ENCODE measurements around the gene CRYL1. TPM values are rescaled to one million over a fixed set of nuclear protein-coding genes. Genes with fewer than 3 reads are reported as not detected.

The CRYL1 gene
- polyA plus RNA-seq, 1 of the 3 experiments (the other 2 are of a cell fraction) = 34.8 TPM

- H3K9ac ChIP-seq = no peak overlapping the region
- peaks cover 19% of the 10 kb centered on the region for H3F3A ChIP-seq (replicated peaks; ENCODE audit: insufficient read depth)
- DNase-seq = no peak
- no peaks in the 10 kb centered on the region for H3K27me3 ChIP-seq (ENCODE audit: insufficient read depth)
- peaks cover 16% of the 10 kb centered on the region for H3K79me2 ChIP-seq (ENCODE audit: insufficient read depth)
- H3K36me3 ChIP-seq (replicated peaks in 1 of 2; ENCODE audit: control insufficient read depth in 1 of 2, insufficient read depth in 2 of 2, low read length in 1 of 2) = peaks cover 0 to 13% of the 10 kb centered on the region in 2 experiments
- no peak overlapping the region for H2AFZ ChIP-seq (ENCODE audit: low read depth)
- no peaks in the 10 kb centered on the region for H4K20me1 ChIP-seq (ENCODE audit: insufficient read depth)
- no peaks in the 10 kb centered on the region for H3K9me2 ChIP-seq
- H3K27ac ChIP-seq (ENCODE audit: low read depth in 2 of 2, low read length in 1 of 2) = no peak overlapping the region
- ChIA-PET POLR2A (no interaction called here), CTCF (no interaction called here)
- TF ChIP-seq RCOR1 (IDR thresholded peaks at IDR 0.05; ENCODE audit: low read length) (no peak), RXRA (IDR thresholded peaks at IDR 0.05; ENCODE audit: borderline replicate concordance, low read depth) (no peak), RFX5 (IDR thresholded peaks at IDR 0.05; ENCODE audit: low read length) (no peak), TEAD4 (IDR thresholded peaks at IDR 0.05; ENCODE audit: borderline replicate concordance, insufficient read depth) (no peak), CTCF (IDR thresholded peaks at IDR 0.05) (no peak), GABPA (IDR thresholded peaks at IDR 0.05; ENCODE audit: low read depth) (no peak), USF1 (IDR thresholded peaks at IDR 0.05; ENCODE audit: borderline replicate concordance, low read depth) (no peak), POLR2AphosphoS5 (IDR thresholded peaks at IDR 0.05; ENCODE audit: low read depth, low read length) (no peak), ELF1 (IDR thresholded peaks at IDR 0.05) (no peak), TAF1 (IDR thresholded peaks at IDR 0.05; ENCODE audit: borderline replicate concordance, low read depth, low read length) (no peak), NFIC (IDR thresholded peaks at IDR 0.05; ENCODE audit: borderline replicate concordance) (no peak), MXI1 (IDR thresholded peaks at IDR 0.05; ENCODE audit: low read depth, low read length) (no peak), TCF12 (IDR thresholded peaks at IDR 0.05) (no peak), GATA2 (CRISPR knock-in tag; IDR thresholded peaks at IDR 0.05) (no peak), MEF2A (IDR thresholded peaks at IDR 0.05; ENCODE audit: borderline replicate concordance, low read depth) (no peak)
- peaks cover 2% of the 10 kb centered on the region; the same call in 1 of the 2 replicates for H3K9me3 ChIP-seq
- no peak overlapping the region for H3K4me2 ChIP-seq
- H3K4me1 ChIP-seq (ENCODE audit: control insufficient read depth in 1 of 2, insufficient read depth in 2 of 2, low read depth in 1 of 2, low read length in 1 of 2) = peaks cover 4 to 7% of the 10 kb centered on the region in 2 experiments; a peak in 3 of 4 replicates
- WGBS (ENCODE audit: low lambda C conversion rate) = 85% methylated on average over 1 of the region's 1 CpG
- no peak overlapping the region for H3K4me3 ChIP-seq (ENCODE audit: low read depth in 2 of 2, low read length in 1 of 2)
These were observed 44.9 kb upstream of the CRYL1 start for GRCh38 chr13:20570517-20570916.

GRCh38 chr13:20567881-20568528 lies 42.3 kb upstream of the CRYL1 start:
- Histone ChIP-seq H3K4me1 (ENCODE audit: control insufficient read depth in 1 of 2, insufficient read depth in 2 of 2, low read depth in 1 of 2, low read length in 1 of 2) (peaks cover 4 to 7% of the 10 kb centered on the region in 2 experiments; a peak in 3 of 4 replicates), H3K9me3 (0 out of 2 replicates have a peak, but pooled peaks cover 7% of the 10 kb centered on the region), H3K27ac (ENCODE audit: low read depth in 2 of 2, low read length in 1 of 2) (peak overlapping the region; percentile 93 to 94), H3K79me2 (ENCODE audit: insufficient read depth) (peaks cover 16% of the 10 kb centered on the region), H3F3A (replicated peaks; ENCODE audit: insufficient read depth) (peaks cover 19% of the 10 kb centered on the region), H3K4me2 (peak overlapping the region; percentile 83), H2AFZ (ENCODE audit: low read depth) (peak overlapping the region; percentile 81), H3K36me3 (replicated peaks in 1 of 2; ENCODE audit: control insufficient read depth in 1 of 2, insufficient read depth in 2 of 2, low read length in 1 of 2) (peaks cover 0 to 6% of the 10 kb centered on the region in 2 experiments), H3K9ac (peak overlapping the region; percentile 86), H3K9me2 (no peaks in the 10 kb centered on the region), H4K20me1 (ENCODE audit: insufficient read depth) (no peaks in the 10 kb centered on the region), H3K4me3 (ENCODE audit: low read depth in 2 of 2, low read length in 1 of 2) (peak overlapping the region; percentile 68 to 88), H3K27me3 (ENCODE audit: insufficient read depth) (no peaks in the 10 kb centered on the region)
- 34% methylated on average over 9 of the region's 9 CpGs for WGBS (ENCODE audit: low lambda C conversion rate)
- POLR2A ChIA-PET = no interaction called here
- CTCF ChIA-PET = interaction anchor here (0.6 to 1.3 kb wide), 3 partner anchors 9 to 261 kb away, joined by 3 read pairs; no protein-coding TSS in a partner anchor
- TF ChIP-seq USF2 (IDR thresholded peaks at IDR 0.05; ENCODE audit: borderline replicate concordance, low read depth, low read length) = no peak
- TF ChIP-seq TCF12 (IDR thresholded peaks at IDR 0.05) = no peak
- no peak for DNase-seq

All from SK-N-SH (cell line).